ENCODE data around the gene DNMT3A. TPM values are rescaled to one million over a fixed set of nuclear protein-coding genes. Genes with fewer than 3 reads are reported as not detected.

Gene DNMT3A
- total and polyA plus RNA-seq, 2 of the 8 experiments (the other 6 are each of a cell fraction or from before 2014, with no cell fraction given), result 33.6 to 178 TPM

DNA sequence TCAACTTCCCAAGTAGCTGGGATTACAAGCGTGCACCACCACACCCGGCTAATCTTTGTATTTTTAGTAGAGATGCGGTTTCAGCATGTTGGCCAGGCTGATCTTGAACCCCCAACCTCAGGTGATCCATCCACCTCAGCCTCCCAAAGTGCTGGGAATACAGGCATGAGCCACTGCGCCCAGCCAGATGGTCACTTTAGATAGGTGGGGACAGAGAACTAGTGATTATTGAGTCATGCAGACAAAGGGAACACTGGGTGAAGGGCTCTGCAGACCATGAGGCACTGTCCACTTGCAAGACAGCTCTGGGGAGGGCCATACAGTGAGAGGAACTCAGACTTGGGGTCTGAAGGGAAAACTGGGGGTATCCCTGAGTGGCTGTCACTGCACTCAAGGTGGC is 114.9 kb downstream of the DNMT3A start:
- Histone ChIP-seq H4K5ac (ENCODE audit: insufficient read length, low read depth, low read length) (no peak overlapping the region), H3K23me2 (ENCODE audit: low read depth, low read length) (no peaks in the 10 kb centered on the region), H2AK5ac (ENCODE audit: low read depth, low read length) (no peak overlapping the region), H3K4me1 (replicated peaks in 1 of 4; ENCODE audit: control insufficient read depth in 3 of 4, insufficient read depth in 4 of 4, low read length in 3 of 4) (peaks cover 0 to 15% (median 12%) of the 10 kb centered on the region in 4 experiments; a peak in 5 of 7 replicates), H4K91ac (replicated peaks; ENCODE audit: insufficient read length, low read length) (no peak overlapping the region), H3K36me3 (ENCODE audit: control insufficient read depth in 2 of 4, insufficient read depth in 4 of 4, low read length in 3 of 4) (peaks cover 0 to 4% (median 1%) of the 10 kb centered on the region in 4 experiments; a peak in 4 of 8 replicates), H3K79me1 (ENCODE audit: low read depth, low read length) (no peaks in the 10 kb centered on the region), H3K79me2 (ENCODE audit: control insufficient read depth in 1 of 2, insufficient read depth in 2 of 2, low read length in 2 of 2) (no peaks in the 10 kb centered on the region), H3K27ac (ENCODE audit: low read depth, low read length) (no peak overlapping the region), H2AFZ (ENCODE audit: low read length) (no peak overlapping the region), H2BK120ac (replicated peaks; ENCODE audit: low read depth, low read length) (no peak overlapping the region), H3K9me3 (ENCODE audit: insufficient read depth in 2 of 2, low read depth in 1 of 2, low read length in 1 of 2) (no peaks in the 10 kb centered on the region), H3K27me3 (replicated peaks in 1 of 4; ENCODE audit: control insufficient read depth in 3 of 4, extremely low read depth in 1 of 4, insufficient read depth in 3 of 4, low read length in 3 of 4) (no peaks in the 10 kb centered on the region), H3K23ac (ENCODE audit: insufficient read length) (no peak overlapping the region), H3K14ac (ENCODE audit: insufficient read length) (no peak overlapping the region), H3K4ac (replicated peaks; ENCODE audit: insufficient read length, low read depth, low read length) (no peak overlapping the region), H4K8ac (ENCODE audit: extremely low read depth, insufficient read depth, low read length) (no peak overlapping the region), H3K18ac (ENCODE audit: extremely low read depth, low read length) (no peak overlapping the region), H2BK15ac (ENCODE audit: low read length) (no peak overlapping the region), H4K20me1 (replicated peaks in 1 of 2; ENCODE audit: control insufficient read depth in 1 of 2, insufficient read depth in 2 of 2, low read length in 2 of 2) (peaks cover 1 to 2% of the 10 kb centered on the region in 2 experiments), H3K9ac (replicated peaks in 1 of 4; ENCODE audit: extremely low read depth in 1 of 4, low read depth in 3 of 4, low read length in 3 of 4) (no peak overlapping the region), H3K4me3 (ENCODE audit: extremely low read depth in 1 of 4, insufficient read depth in 2 of 4, low read depth in 3 of 4, low read length in 4 of 4) (no peak overlapping the region), H2BK12ac (ENCODE audit: low read depth, low read length) (no peak overlapping the region), H3K4me2 (ENCODE audit: insufficient read depth in 1 of 2, low read depth in 2 of 2, low read length in 2 of 2) (no peak overlapping the region), H3K56ac (replicated peaks; ENCODE audit: insufficient read length, low read depth, low read length) (no peak overlapping the region), H2BK20ac (ENCODE audit: low read length) (no peak overlapping the region), H2BK5ac (ENCODE audit: low read depth, low read length) (no peak overlapping the region)
- ChIA-PET CTCF (ENCODE audit: partially characterized antibody) (interaction anchor here (0.6 to 7.6 kb wide), 17 partner anchors 8 to 480 kb away, joined by 3 to 66 read pairs (median 10); no protein-coding TSS in a partner anchor), POLR2A (ENCODE audit: partially characterized antibody) (interaction anchor here (0.9 to 11.3 kb wide), 5 partner anchors 14 to 64 kb away, joined by 3 to 154 read pairs (median 21); no protein-coding TSS in a partner anchor)
- no peak for TF ChIP-seq CBX8 (IDR thresholded peaks at IDR 0.05; ENCODE audit: borderline replicate concordance, low read depth, low read length)
- FAIRE-seq, result no peak
- DNase-seq (ENCODE audit: low read depth in 1 of 2, low spot score in 2 of 2), result no peak
- 90% methylated on average over 4 of the region's 4 CpGs; no CpG with 5 or more reads in 1 of the 2 experiments for WGBS, 2 experiments (ENCODE audit: extremely low coverage in 1 of 2, insufficient coverage in 1 of 2, insufficient read length in 1 of 2, insufficient replicate concordance in 2 of 2, low coverage in 1 of 2, low lambda C conversion rate in 2 of 2, missing lambda C conversion rate in 1 of 2)
